Epithelial cell of esophagus (primary cell): ENCODE results near the gene SSBP3.
A peak's percentile ranks its signal among the peaks of the same experiment; 100 is the strongest.

Experiments used
- DNase-seq: peaks from one replicate; pipeline ENCODE4 v3.0.0; 2010; ENCODE audit warnings: low read depth
- H3K4me3 ChIP-seq: 2 replicates; pipeline ENCODE4 v1.5.1; 2011; ENCODE audit warnings: mild to moderate bottlenecking, low read length, control low read depth
- TF ChIP-seq, protein P1 (sequence below): IDR thresholded peaks from 2 replicates; pipeline ENCODE4 v1.5.1; 2011; ENCODE audit warnings: low read depth, mild to moderate bottlenecking, low read length, control low read depth, inconsistent platforms; ENCODE audit not compliant: insufficient read depth; ENCODE audit errors: missing control alignments

The SSBP3 gene

DNA sequence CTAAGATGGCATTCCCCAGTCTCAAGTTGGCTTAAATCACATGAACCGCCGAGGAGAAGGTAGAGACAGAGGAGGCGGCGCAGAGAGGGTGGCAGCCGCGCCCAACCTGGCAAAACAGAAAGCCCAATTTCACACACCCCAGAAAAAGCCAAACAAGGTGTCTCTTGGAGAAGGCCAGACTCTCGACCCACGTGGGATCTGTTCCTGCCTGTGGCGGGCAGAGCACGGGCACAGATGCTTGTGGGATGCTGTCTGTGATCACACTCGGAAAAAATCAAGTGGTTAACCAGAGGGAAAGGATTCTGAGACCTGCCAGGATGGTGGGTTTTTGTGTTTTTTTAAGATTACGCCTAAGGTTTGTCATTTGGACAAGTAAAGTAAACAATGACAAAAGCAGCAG is 125.5 kb downstream of the SSBP3 start:
- no peak overlapping the region for H3K4me3 ChIP-seq
- TF ChIP-seq, protein P1, sequence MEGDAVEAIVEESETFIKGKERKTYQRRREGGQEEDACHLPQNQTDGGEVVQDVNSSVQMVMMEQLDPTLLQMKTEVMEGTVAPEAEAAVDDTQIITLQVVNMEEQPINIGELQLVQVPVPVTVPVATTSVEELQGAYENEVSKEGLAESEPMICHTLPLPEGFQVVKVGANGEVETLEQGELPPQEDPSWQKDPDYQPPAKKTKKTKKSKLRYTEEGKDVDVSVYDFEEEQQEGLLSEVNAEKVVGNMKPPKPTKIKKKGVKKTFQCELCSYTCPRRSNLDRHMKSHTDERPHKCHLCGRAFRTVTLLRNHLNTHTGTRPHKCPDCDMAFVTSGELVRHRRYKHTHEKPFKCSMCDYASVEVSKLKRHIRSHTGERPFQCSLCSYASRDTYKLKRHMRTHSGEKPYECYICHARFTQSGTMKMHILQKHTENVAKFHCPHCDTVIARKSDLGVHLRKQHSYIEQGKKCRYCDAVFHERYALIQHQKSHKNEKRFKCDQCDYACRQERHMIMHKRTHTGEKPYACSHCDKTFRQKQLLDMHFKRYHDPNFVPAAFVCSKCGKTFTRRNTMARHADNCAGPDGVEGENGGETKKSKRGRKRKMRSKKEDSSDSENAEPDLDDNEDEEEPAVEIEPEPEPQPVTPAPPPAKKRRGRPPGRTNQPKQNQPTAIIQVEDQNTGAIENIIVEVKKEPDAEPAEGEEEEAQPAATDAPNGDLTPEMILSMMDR = no peak
- DNase-seq = no peak

DNA sequence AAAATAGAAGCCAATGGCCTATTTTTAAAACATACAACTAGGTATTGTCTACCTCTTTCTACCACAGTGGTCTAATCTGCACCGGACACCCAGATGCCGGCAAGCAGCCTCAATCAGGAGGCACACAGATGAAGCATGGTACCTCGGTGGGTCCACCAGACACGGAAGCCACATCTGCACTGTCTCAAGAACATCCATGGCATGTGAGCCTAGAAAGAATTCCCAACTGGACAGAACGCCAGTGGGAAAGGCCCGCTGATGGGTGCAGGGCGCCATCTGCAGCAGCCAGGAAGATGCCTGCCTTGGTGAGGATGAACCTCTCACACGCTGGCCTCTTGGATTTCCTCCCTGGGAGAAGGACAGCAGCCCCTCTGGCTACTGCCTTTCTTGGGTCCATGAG is 126.7 kb downstream of the SSBP3 start:
- TF ChIP-seq, protein P1 = no peak
- no peak overlapping the region for H3K4me3 ChIP-seq
- no peak for DNase-seq

DNA sequence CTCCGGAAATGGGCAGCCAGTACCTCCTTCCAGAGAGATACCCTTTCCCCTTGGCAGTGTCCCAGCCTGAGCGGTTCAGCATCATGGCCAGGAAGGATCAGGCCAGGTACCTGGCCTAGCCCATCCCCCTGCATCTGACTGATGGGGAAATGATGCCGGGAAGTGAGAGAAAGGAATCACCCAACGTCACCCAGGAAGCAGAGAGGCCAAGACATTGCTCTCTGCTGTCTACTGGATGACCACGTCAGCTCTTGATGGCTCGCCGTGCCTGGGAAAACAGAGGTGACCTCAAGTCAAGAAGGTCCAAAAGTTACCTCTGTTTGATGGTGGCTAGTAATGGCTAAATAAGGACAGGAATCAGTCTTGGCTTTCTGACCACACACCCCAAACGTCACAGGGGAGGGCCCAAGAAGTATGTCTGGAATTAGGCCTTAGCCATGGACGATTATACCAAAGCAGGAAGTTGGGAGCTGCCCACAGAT is 127.2 kb downstream of the SSBP3 start:
- DNase-seq = no peak
- TF ChIP-seq, protein P1 = no peak

DNA sequence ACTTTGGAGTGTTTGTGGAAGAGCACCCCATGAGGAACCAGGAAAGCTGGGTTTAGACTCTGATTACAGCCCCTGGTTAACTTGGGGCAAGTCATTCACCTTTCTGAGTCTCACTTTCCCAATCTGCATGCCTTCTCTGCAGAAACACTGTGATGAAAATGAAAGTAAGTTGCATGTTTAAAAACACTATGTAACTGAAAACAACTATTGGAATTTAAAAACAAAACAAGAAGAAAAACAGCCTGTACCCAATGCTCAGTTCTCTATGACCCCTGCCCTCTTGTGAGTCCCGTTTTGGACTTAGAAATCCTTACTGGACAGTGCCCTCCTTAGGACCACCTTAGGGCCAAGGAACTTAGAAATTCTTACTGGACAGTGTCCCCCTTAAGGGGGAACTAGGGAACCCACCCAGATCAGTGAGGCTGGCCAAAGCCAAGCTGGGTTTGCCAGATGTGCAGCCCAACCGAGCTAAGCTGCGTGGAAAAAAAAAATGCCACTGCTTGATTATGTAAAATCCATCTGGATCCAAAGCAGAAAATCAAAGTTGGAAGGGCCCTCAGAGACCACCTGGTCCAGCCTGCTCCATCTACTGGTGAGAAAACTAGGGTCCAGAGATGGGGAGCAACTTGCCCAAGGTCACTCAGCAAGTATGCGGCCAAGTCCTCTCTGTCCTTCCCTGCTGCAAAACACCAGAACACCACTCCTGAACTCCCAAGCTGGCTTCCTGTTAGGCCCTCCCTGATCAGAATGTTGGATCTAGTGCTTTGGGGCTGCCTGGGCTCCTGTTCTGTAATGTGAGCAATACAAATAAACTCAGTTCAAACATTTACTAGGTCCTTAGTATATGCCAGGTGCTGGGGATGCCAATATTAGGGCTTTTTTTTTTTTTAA is 128.5 kb downstream of the SSBP3 start:
- TF ChIP-seq, protein P1 = no peak
- no peak overlapping the region for H3K4me3 ChIP-seq
- DNase-seq = no peak

More for the DNA sequence above, 127.2 kb downstream of the SSBP3 start:
- H3K4me3 ChIP-seq = no peak overlapping the region

DNA sequence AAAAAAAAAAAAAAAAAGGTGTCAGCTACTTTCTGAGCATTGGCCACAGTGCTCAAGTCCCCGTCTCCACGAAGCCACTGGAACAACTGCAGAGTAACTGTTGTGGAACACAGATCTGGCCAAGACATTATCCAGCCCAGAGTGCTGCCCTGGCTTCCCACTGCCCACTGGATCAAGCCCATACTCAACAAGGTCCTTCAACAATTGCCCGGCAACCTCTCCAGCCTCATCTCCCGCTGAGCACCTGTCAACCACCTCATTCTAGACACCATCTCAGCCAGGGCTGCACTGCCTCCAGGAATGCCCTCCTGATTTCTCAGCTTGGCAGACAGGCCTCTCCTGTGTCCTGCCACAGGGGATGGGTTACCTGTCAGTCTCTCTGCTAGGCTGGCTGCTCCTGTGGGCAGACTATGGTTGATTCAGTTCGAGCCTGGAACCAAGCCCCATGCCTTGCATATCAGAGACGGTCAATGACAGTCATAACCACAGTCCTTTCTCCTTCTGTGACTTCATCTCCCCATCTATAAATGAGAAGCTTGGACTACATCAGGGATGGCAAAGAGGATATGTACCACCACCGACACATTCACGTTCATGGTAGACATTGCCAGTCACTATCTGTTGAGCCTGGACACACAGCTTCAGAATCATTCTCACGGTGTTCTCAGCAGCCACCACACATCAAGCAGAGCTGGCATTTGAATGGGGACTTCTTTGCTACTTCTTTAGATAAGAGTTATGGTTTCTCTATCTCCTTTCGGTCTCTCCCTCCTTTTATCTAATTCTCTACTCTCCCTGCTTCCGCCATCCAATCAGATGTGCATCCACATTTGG is 129.4 kb downstream of the SSBP3 start:
- TF ChIP-seq, protein P1 = no peak
- no peak overlapping the region for H3K4me3 ChIP-seq
- DNase-seq = no peak

DNA sequence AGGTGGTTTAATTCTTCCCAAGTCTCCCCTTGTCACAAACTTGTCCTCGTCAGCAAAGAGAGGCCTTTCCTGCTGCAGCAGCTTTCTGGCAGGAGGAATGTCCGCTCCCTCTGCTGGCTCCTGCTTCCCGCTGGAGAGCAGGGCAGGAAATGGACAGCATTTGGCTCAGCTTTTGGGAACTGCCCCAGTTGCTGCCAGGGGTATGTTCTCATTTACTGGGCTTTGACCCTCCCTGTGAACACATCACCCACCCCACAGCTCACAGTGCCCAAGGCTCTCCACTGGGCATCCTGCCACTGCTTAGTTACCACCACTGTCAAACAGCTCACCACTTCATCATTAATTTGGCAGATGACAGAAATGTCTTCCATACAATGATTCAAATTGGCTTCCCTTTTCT is 130.8 kb downstream of the SSBP3 start:
- no peak overlapping the region for H3K4me3 ChIP-seq
- peak; percentile 42 for DNase-seq
- TF ChIP-seq, protein P1 = peak; percentile 32
